HG03520 (cell line): ENCODE data around the gene ESRRA.
A peak's percentile ranks its signal among the peaks of the same experiment; 100 is the strongest.

ENCODE experiments used
- ATAC-seq: cut with Tn5 transposase; IDR thresholded peaks from one replicate; pipeline ENCODE4 v1.9.1; 2021; ENCODE audit warnings: mild to moderate bottlenecking, moderate library complexity; ENCODE audit not compliant: unreplicated experiment

The ESRRA gene

GRCh38 chr11:64305075-64305690 is at the start of gene ESRRA:
Gene ESRRA, plus strand, starts transcription at chr11:64305524. Its CDS starts 1,656 bp downstream, at chr11:64307180.
- peak; percentile 59 for ATAC-seq

- no peak for ATAC-seq
Observed at GRCh38 chr11:64256300-64256699, 49.0 kb upstream of the ESRRA start.

- ATAC-seq, result no peak
Observed at GRCh38 chr11:64258356-64258755, 47.0 kb upstream of the ESRRA start.

DNA sequence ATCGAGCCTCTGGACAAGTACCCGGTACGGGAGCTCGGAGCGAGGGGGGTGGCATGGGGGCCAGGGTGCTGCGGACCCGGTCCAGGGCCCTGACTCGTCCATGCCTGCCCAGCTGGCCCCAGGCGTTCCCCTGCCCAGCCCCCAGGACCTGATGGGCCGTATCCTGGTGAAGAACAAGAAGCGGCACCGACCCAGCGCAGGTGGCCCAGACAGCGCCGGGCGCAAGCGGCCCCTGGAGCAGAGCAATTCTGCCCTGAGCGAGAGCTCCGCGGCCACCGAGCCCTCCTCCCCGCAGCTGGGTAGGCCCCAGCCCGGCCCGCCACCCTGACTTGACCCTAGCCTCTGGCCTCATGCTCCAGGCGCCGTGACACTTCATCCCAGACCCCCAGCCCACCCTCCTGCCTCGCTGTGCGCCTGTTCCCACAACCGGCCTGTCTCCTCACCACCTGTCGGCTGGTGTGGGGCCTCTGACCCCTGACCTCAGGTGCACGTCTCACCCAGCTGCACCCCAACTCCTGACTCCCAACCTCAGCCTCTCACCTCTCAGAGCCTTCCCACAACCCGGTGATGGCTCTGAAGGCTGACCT is 46.3 kb upstream of the ESRRA start:
- ATAC-seq, result no peak

GRCh38 chr11:64259533-64260067 is 45.7 kb upstream of the ESRRA start:
- ATAC-seq, result no peak

DNA sequence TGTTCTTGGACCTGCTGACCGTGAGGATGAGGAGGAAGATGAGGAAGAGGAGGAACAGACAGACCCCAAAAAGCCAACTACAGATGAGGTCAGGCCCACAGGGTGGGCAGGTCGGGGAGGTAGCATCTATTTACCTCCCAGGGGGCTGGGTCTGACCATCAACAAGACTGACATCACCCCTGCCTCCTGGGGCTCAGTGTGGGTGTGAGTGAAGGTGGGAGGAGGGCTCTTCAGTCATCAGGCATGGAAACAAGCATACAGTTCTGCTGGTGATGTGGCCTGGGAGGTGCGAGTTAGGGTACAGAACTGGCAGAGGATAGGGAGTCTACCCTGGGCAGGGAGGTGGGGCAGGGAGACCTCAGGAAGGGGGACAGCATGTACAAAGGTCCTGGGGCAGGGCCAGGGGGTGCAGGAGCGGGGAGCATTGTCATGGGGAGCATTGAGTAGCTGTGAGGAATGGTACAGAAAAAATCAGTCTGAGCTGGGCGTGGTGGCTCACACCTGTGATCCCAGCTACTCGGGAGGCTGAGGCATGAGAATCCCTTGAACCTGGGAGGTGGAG is 45.1 kb upstream of the ESRRA start:
- ATAC-seq, result no peak

DNA sequence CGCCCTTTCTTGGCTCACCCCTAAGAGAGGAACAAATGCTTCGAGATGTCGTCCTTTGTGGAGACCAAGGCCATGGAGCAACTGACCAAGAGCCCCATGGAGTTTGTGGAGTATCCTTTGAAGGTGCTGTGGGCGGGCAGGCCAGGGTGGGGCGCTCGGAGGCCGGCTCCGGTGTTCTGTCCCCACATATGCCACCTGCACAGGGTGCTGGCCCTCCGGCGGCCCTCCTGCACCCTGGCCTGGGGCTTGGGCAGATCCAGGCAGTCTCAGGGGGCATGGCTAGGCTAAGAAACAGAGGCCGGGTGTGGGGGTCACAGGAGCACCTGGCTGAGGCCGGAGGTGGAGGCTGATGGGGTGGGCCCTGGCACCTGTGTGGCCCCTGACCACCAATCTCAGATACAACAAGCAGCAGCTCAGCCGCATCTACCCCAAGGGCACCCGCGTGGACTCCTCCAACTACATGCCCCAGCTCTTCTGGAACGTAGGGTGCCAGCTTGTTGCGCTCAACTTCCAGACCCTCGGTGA is 43.7 kb upstream of the ESRRA start:
- no peak for ATAC-seq

DNA sequence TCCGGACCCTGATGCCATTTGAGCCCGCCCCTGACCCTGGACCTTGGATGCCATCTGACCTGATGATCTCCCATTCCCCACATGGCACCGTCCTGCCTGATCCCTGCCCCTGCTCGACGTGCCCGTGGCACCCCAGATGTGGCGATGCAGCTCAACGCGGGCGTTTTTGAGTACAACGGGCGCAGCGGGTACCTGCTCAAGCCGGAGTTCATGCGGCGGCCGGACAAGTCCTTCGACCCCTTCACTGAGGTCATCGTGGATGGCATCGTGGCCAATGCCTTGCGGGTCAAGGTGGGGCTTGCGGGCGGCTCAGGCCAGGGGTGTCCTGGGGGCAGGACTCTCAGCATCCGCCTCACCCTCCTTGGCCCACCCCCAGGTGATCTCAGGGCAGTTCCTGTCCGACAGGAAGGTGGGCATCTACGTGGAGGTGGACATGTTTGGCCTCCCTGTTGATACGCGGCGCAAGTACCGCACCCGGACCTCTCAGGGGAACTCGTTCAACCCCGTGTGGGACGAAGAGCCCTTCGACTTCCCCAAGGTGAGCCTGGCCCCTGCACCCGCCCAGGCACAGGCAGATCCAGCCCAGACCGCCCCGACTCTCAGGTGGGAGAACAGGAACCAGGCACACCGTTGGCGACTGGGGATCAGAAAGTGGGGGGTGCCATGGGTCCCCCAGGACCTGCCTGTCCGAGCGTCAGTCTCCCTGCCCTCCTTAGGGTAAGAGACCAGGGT is 42.9 kb upstream of the ESRRA start:
- no peak for ATAC-seq

DNA sequence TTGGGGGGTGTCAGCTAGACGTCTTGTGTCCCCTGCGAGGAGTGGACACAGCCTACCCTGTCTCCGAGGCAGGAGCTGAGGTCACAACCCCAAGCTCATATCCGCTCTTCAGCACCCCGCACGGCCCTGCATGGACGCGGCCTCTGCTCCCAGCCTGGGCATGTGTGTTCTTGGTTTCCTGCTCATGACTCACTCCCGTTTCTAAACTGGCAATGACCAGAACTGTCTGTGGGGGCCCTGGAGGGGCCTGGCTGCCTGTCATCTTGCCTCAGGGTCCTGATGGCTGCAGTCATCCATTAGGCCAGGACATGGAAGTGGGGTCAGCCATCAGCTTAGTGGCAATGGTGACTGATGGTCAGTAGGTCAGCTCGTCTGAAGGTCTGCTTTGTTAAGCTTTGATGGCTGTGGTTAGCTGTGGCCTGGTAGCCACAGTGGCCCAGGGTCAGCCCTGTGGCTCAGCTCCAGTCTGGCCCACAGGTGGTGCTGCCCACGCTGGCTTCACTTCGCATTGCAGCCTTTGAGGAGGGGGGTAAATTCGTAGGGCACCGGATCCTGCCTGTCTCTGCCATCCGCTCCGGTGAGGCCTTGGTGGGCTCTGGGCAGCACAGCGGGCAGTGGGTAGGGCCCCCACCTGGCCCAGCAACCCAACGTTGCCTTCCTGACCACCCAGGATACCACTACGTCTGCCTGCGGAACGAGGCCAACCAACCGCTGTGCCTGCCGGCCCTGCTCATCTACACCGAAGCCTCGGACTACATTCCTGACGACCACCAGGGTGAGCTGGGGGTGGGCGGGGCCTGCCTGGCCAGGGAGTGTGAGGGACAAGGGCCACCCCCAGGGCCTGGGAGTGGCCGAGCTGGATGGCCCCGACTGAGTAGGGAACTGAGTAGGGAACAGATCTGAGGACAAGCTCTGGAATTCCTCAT is 42.0 kb upstream of the ESRRA start:
- ATAC-seq, result no peak

- ATAC-seq, result no peak
Observed at GRCh38 chr11:64263947-64264317, 41.4 kb upstream of the ESRRA start.

DNA sequence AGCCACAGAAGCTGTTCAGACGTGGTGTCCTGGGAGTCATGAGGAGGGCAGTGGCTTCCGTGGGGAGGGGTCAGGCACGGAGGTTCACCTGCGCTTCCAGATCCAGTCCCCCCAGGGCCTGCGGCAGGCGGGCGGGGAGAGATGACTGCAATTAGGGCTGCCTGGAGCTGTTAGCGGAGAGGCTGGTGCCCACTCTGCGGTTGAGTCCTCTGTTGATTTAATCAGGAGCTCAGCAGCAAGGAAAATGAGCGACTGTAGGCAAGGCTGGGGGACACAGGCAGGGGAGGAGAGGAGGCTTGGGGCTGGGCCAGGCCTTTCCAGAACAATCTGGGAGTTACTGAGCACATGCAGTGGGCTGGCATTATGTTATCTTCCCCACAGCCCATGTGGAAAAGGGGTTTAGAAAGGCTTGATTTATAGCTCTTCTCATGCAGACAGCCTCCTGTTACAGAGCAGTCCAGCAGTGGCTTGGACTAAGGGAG is 40.9 kb upstream of the ESRRA start:
- no peak for ATAC-seq

- ATAC-seq, result no peak
Observed at GRCh38 chr11:64265176-64266160, 39.9 kb upstream of the ESRRA start.

GRCh38 chr11:64266339-64266738 is 39.0 kb upstream of the ESRRA start:
- no peak for ATAC-seq

GRCh38 chr11:64267207-64267945 is 37.9 kb upstream of the ESRRA start:
- ATAC-seq, result no peak

GRCh38 chr11:64268025-64268892 is 37.1 kb upstream of the ESRRA start:
- ATAC-seq, result no peak

GRCh38 chr11:64268893-64269539 is 36.3 kb upstream of the ESRRA start:
- no peak for ATAC-seq
